H9 (cell line): ENCODE measurements around the gene TTLL13. TPM values are rescaled to one million over a fixed set of nuclear protein-coding genes. Genes with fewer than 3 reads are reported as not detected.
A peak's percentile ranks its signal among the peaks of the same experiment; 100 is the strongest.

Experiments used
- DNase-seq: peaks from one replicate; pipeline ENCODE4 v3.0.0-alpha.2; 2017
- H2AFZ ChIP-seq: one replicate; pipeline ENCODE4 v1.6.1; 2013; ENCODE audit warnings: mild to moderate bottlenecking, low read length, control low read depth, moderate library complexity
- H2AK5ac ChIP-seq: 2 replicates; pipeline ENCODE4 v1.6.1; 2013; ENCODE audit warnings: low read length, control low read depth, mixed read lengths; ENCODE audit not compliant: insufficient read length
- H2BK120ac ChIP-seq: one replicate; pipeline ENCODE4 v1.6.1; 2013; ENCODE audit warnings: low read depth, mild to moderate bottlenecking, low read length, control low read depth, inconsistent platforms; ENCODE audit not compliant: poor library complexity, severe bottlenecking
- H2BK12ac ChIP-seq: 2 replicates; pipeline ENCODE4 v1.6.1; 2013; ENCODE audit warnings: low read length, control low read depth, mixed read lengths, low read depth; ENCODE audit not compliant: insufficient read length
- H2BK15ac ChIP-seq: 2 replicates; pipeline ENCODE4 v1.6.1; 2013; ENCODE audit warnings: low read depth, low read length, control low read depth
- H2BK20ac ChIP-seq: one replicate; pipeline ENCODE4 v1.6.1; 2013; ENCODE audit warnings: low read depth, mild to moderate bottlenecking, low read length, control low read depth, inconsistent platforms; ENCODE audit not compliant: poor library complexity, severe bottlenecking
- H2BK5ac ChIP-seq: 2 replicates; pipeline ENCODE4 v1.6.1; 2013; ENCODE audit warnings: low read length, control low read depth, mixed read lengths; ENCODE audit not compliant: insufficient read length
- H3K14ac ChIP-seq: 2 replicates; pipeline ENCODE4 v1.6.1; 2013; ENCODE audit warnings: low read length, control low read depth; ENCODE audit not compliant: insufficient read depth
- H3K18ac ChIP-seq: 2 replicates; pipeline ENCODE4 v1.6.1; 2013; ENCODE audit warnings: low read depth, mild to moderate bottlenecking, mixed read lengths, low read length, control low read depth; ENCODE audit not compliant: insufficient read length
- H3K23ac ChIP-seq: 2 replicates; pipeline ENCODE4 v1.6.1; 2013; ENCODE audit warnings: low read length, control low read depth, mixed read lengths, low read depth; ENCODE audit not compliant: insufficient read length
- H3K23me2 ChIP-seq: 2 replicates; pipeline ENCODE4 v1.6.1; 2013; ENCODE audit warnings: low read depth, mild to moderate bottlenecking, mixed read lengths, low read length, control low read depth; ENCODE audit not compliant: insufficient read length, poor library complexity, severe bottlenecking
- H3K27ac ChIP-seq: 2 replicates; pipeline ENCODE4 v1.5.1; 2013; ENCODE audit warnings: low read length, control low read depth, mixed read lengths, low read depth; ENCODE audit not compliant: insufficient read length
- H3K27me3 ChIP-seq: 2 replicates; pipeline ENCODE4 v1.6.1; 2013; ENCODE audit warnings: low read length, control low read depth, inconsistent platforms; ENCODE audit not compliant: insufficient read depth
- H3K4ac ChIP-seq: 2 replicates; pipeline ENCODE4 v1.6.1; 2013; ENCODE audit warnings: low read depth, mild to moderate bottlenecking, control low read depth, inconsistent platforms, low read length, moderate library complexity
- H3K4me1 ChIP-seq: 2 replicates; pipeline ENCODE4 v1.6.1; 2013; ENCODE audit warnings: low read length, control low read depth, inconsistent platforms; ENCODE audit not compliant: insufficient read depth
- H3K4me2 ChIP-seq: 2 replicates; pipeline ENCODE4 v1.6.1; 2013; ENCODE audit warnings: low read length, control low read depth, mixed read lengths; ENCODE audit not compliant: insufficient read length, insufficient read depth
- H3K56ac ChIP-seq: 2 replicates; pipeline ENCODE4 v1.6.1; 2013; ENCODE audit warnings: low read depth, mild to moderate bottlenecking, mixed read lengths, low read length, control low read depth; ENCODE audit not compliant: insufficient read length
- H3K79me1 ChIP-seq: 2 replicates; pipeline ENCODE4 v1.6.1; 2013; ENCODE audit warnings: low read depth, mild to moderate bottlenecking, moderate library complexity, low read length, control low read depth, inconsistent platforms; ENCODE audit not compliant: insufficient read depth, poor library complexity, severe bottlenecking
- H3K79me2 ChIP-seq: 2 replicates; pipeline ENCODE4 v1.6.1; 2013; ENCODE audit warnings: low read length, control low read depth, inconsistent platforms; ENCODE audit not compliant: insufficient read depth
- H3K9ac ChIP-seq: 2 replicates; pipeline ENCODE4 v1.6.1; 2013; ENCODE audit warnings: low read length, control low read depth, mixed read lengths; ENCODE audit not compliant: insufficient read length; ENCODE audit errors: extremely low read depth
- H3K9me3 ChIP-seq: one replicate; pipeline ENCODE4 v1.6.1; 2013; ENCODE audit warnings: low read depth, low read length, inconsistent platforms; ENCODE audit not compliant: control insufficient read depth
- H3T11ph ChIP-seq: one replicate; pipeline ENCODE4 v1.6.1; 2013; ENCODE audit warnings: mild to moderate bottlenecking, low read length, control low read depth, inconsistent platforms
- H4K20me1 ChIP-seq: one replicate; pipeline ENCODE4 v1.6.1; 2013; ENCODE audit not compliant: control insufficient read depth, insufficient read length, insufficient read depth
- H4K5ac ChIP-seq: 2 replicates; pipeline ENCODE4 v1.6.1; 2013; ENCODE audit warnings: low read depth, mild to moderate bottlenecking, mixed read lengths, low read length, control low read depth; ENCODE audit not compliant: insufficient read length
- H4K8ac ChIP-seq: replicated peaks from 2 replicates; pipeline ENCODE4 v1.6.1; 2013; ENCODE audit warnings: low read length, control low read depth, mixed read lengths, low read depth; ENCODE audit not compliant: insufficient read length
- H4K91ac ChIP-seq: 2 replicates; pipeline ENCODE4 v1.6.1; 2013; ENCODE audit warnings: low read depth, mild to moderate bottlenecking, moderate library complexity, mixed read lengths, low read length, control low read depth; ENCODE audit not compliant: insufficient read length
- H3K27ac Mint-ChIP-seq, 3 experiments: 2 replicates in 2 of 3; 3 replicates in 1 of 3; pipeline ENCODE4 v1.8.0; 2020 to 2021; ENCODE audit warnings: mixed read lengths in 3 of 3, mild to moderate bottlenecking in 1 of 3, moderate library complexity in 1 of 3
- H3K27me3 Mint-ChIP-seq: 2 replicates; pipeline ENCODE4 v1.8.0; 2021; ENCODE audit warnings: low read depth, mild to moderate bottlenecking, moderate library complexity, mixed read lengths
- H3K36me3 Mint-ChIP-seq, 3 experiments: 2 replicates in 2 of 3; 3 replicates in 1 of 3; pipeline ENCODE4 v1.8.0; 2020 to 2021; ENCODE audit warnings: low read depth in 3 of 3, mixed read lengths in 3 of 3; ENCODE audit not compliant: insufficient read depth in 1 of 3
- H3K4me1 Mint-ChIP-seq, 2 experiments: 2 replicates each; pipeline ENCODE4 v1.8.0; 2020; ENCODE audit warnings: mixed read lengths in 2 of 2
- H3K4me3 Mint-ChIP-seq, 2 experiments: 2 replicates in 1 of 2; 3 replicates in 1 of 2; pipeline ENCODE4 v1.8.0; 2020 to 2021; ENCODE audit warnings: mild to moderate bottlenecking in 2 of 2, mixed read lengths in 2 of 2, moderate library complexity in 1 of 2
- H3K9me3 Mint-ChIP-seq, 2 experiments: 2 replicates in 1 of 2; 3 replicates in 1 of 2; pipeline ENCODE4 v1.8.0; 2020; ENCODE audit warnings: mild to moderate bottlenecking in 2 of 2, mixed read lengths in 2 of 2, moderate library complexity in 1 of 2
- WGBS: extraction: QIAGEN DNeasy Blood & Tissue Kit; methylation state at CpG from one replicate; pipeline ENCODE4 v1.1.7; 2013; ENCODE audit warnings: missing lambda C conversion rate, low lambda C conversion rate, mixed read lengths; ENCODE audit not compliant: insufficient read length; ENCODE audit errors: extremely low coverage; 5-methylcytosine and 5-hydroxymethylcytosine counted together
- total RNA-seq: library from RNA; stranded (reverse); gene quantifications from 2 replicates; pipeline ENCODE4 v1.2.1, GENCODE V29; 2021
- TF ChIP-seq, protein P1 (sequence below): fragments of 200-600 bp; sonication (generic); conservative IDR thresholded peaks from 3 replicates; pipeline ENCODE4 v1.8.0; 2021; ENCODE audit warnings: antibody characterized with exemption, mild to moderate bottlenecking

The TTLL13 gene
- total RNA-seq, 1 experiment from 2014 or later, result not detected

DNA sequence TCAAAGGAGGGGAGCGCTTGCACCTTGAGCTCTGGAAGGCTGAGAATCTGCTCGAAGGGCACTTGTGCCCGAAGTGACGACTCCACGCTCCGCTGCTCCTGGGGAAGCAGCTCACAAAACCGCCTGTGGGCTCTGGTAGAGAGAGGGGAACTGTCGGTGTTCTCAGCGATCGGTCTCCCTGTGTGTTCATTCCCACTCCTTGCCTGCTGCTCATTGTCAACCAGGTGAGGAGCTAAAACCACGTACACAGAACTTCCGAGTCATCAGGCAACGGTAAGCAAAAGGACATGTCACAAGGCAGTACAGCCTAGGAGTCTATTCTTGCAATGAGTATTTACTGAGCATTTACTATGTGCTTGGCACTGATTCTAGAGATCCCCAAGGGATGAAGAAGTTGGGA is 17.2 kb upstream of the TTLL13 start:
- Mint-ChIP-seq H3K4me1 (peaks cover 15 to 16% of the 10 kb centered on the region in 2 experiments), H3K4me3 (peak overlapping the region; percentile 76 to 81), H3K36me3 (peaks cover 15 to 35% (median 34%) of the 10 kb centered on the region in 3 experiments), H3K27me3 (peaks cover 1% of the 10 kb centered on the region; the same call in 1 of the 2 replicates), H3K9me3 (no peaks in the 10 kb centered on the region), H3K27ac (no peak overlapping the region; a peak in 1 of 7 replicates)
- H2BK20ac ChIP-seq, result no peak overlapping the region
- H3K4me2 ChIP-seq, result peak overlapping the region; percentile 96
- H3K79me2 ChIP-seq, result no peaks in the 10 kb centered on the region
- H3K23ac ChIP-seq, result no peak overlapping the region
- TF ChIP-seq, protein P1, sequence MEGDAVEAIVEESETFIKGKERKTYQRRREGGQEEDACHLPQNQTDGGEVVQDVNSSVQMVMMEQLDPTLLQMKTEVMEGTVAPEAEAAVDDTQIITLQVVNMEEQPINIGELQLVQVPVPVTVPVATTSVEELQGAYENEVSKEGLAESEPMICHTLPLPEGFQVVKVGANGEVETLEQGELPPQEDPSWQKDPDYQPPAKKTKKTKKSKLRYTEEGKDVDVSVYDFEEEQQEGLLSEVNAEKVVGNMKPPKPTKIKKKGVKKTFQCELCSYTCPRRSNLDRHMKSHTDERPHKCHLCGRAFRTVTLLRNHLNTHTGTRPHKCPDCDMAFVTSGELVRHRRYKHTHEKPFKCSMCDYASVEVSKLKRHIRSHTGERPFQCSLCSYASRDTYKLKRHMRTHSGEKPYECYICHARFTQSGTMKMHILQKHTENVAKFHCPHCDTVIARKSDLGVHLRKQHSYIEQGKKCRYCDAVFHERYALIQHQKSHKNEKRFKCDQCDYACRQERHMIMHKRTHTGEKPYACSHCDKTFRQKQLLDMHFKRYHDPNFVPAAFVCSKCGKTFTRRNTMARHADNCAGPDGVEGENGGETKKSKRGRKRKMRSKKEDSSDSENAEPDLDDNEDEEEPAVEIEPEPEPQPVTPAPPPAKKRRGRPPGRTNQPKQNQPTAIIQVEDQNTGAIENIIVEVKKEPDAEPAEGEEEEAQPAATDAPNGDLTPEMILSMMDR, result no peak
- no peak overlapping the region for H2BK120ac ChIP-seq
- no peak overlapping the region for H3K56ac ChIP-seq
- H4K20me1 ChIP-seq, result no peaks in the 10 kb centered on the region
- H3K4ac ChIP-seq, result no peak overlapping the region
- no peak overlapping the region for H3K18ac ChIP-seq
- H2BK12ac ChIP-seq, result no peak overlapping the region
- no peaks in the 10 kb centered on the region for H3K9me3 ChIP-seq
- DNase-seq, result no peak
- H3T11ph ChIP-seq, result no peak overlapping the region
- H2AFZ ChIP-seq, result no peak overlapping the region
- no peak overlapping the region for H3K14ac ChIP-seq
- 0 out of 2 replicates have a peak overlapping the region, but pooled peaks have one; percentile 58 for H2BK15ac ChIP-seq
- H4K91ac ChIP-seq, result no peak overlapping the region
- no peak overlapping the region for H3K9ac ChIP-seq
- H3K27ac ChIP-seq, result no peak overlapping the region
- no peaks in the 10 kb centered on the region; the same call in 1 of the 2 replicates for H3K4me1 ChIP-seq
- no peak overlapping the region for H4K8ac ChIP-seq
- no peak overlapping the region for H4K5ac ChIP-seq
- no peak overlapping the region for H2AK5ac ChIP-seq
- H3K27me3 ChIP-seq, result no peaks in the 10 kb centered on the region
- WGBS, result no CpG with 5 or more reads among the region's 13 CpGs
- H3K23me2 ChIP-seq, result peaks cover 12% of the 10 kb centered on the region
- no peak overlapping the region for H2BK5ac ChIP-seq
- H3K79me1 ChIP-seq, result no peaks in the 10 kb centered on the region
